GM19463 (cell line): ENCODE results near the gene TXNRD2.

Experiments
- ATAC-seq: cut with Tn5 transposase; IDR thresholded peaks from one replicate; pipeline ENCODE4 v1.9.1; 2021; ENCODE audit warnings: mild to moderate bottlenecking, moderate library complexity; ENCODE audit not compliant: unreplicated experiment

Gene TXNRD2

GRCh38 chr22:19866665-19867009 lies 75.0 kb downstream of the TXNRD2 start:
- no peak for ATAC-seq

- no peak for ATAC-seq
These were observed 76.3 kb downstream of the TXNRD2 start for GRCh38 chr22:19865141-19865829.

- ATAC-seq, result no peak
These were observed 77.0 kb downstream of the TXNRD2 start for GRCh38 chr22:19864538-19865106.

- ATAC-seq, result no peak
These were observed 78.0 kb downstream of the TXNRD2 start for GRCh38 chr22:19863571-19863970.

GRCh38 chr22:19862619-19863246 lies 78.9 kb downstream of the TXNRD2 start:
- ATAC-seq, result no peak

- no peak for ATAC-seq
These were observed 81.6 kb downstream of the TXNRD2 start for GRCh38 chr22:19859861-19860510.

- ATAC-seq, result no peak
These were observed 84.2 kb downstream of the TXNRD2 start for GRCh38 chr22:19857382-19857781.

GRCh38 chr22:19855504-19856409 lies 85.9 kb downstream of the TXNRD2 start:
- peak; percentile 8 for ATAC-seq

- ATAC-seq, result peak; percentile 80
These were observed 86.7 kb downstream of the TXNRD2 start, which contains the start of the genes GNB1L and RTL10 for GRCh38 chr22:19854778-19855503. TSS of gene GNB1L (minus strand) at chr22:19854874. CDS start at chr22:19821355, 33,519 bp downstream. TSS of gene RTL10 (minus strand) at chr22:19854874. CDS start at chr22:19852261, 2,613 bp downstream.

GRCh38 chr22:19853879-19854777 lies 87.5 kb downstream of the TXNRD2 start:
- ATAC-seq, result peak; percentile 1

- no peak for ATAC-seq
These were observed 88.3 kb downstream of the TXNRD2 start for GRCh38 chr22:19853058-19853878.

GRCh38 chr22:19852177-19852781 lies 89.3 kb downstream of the TXNRD2 start:
- ATAC-seq, result no peak

- no peak for ATAC-seq
These were observed 90.1 kb downstream of the TXNRD2 start for GRCh38 chr22:19851291-19852176.

GRCh38 chr22:19850763-19851109 lies 90.9 kb downstream of the TXNRD2 start:
- ATAC-seq, result no peak

- ATAC-seq, result no peak
These were observed 91.5 kb downstream of the TXNRD2 start for GRCh38 chr22:19849835-19850762.
